GM12801 (cell line): ENCODE results near the gene PLSCR5.

Experiments
- CTCF ChIP-seq: IDR thresholded peaks from one replicate; pipeline ENCODE4 v1.5.1; 2011; ENCODE audit warnings: control low read depth; ENCODE audit not compliant: insufficient read length; ENCODE audit errors: extremely low read depth

Gene PLSCR5

GRCh38 chr3:146544002-146544928 is 60.9 kb downstream of the PLSCR5 start, which contains the start of gene PLSCR1:
Gene PLSCR1 (minus strand): TSS chr3:146544607. CDS start chr3:146536552, 8,055 bp downstream.
- TF ChIP-seq CTCF = no peak

GRCh38 chr3:146543461-146544001 is 61.6 kb downstream of the PLSCR5 start:
- TF ChIP-seq CTCF = no peak

- TF ChIP-seq CTCF = no peak
Measured at GRCh38 chr3:146542978-146543377, 62.2 kb downstream of the PLSCR5 start.

GRCh38 chr3:146542179-146542578 is 63.0 kb downstream of the PLSCR5 start:
- TF ChIP-seq CTCF = no peak

- TF ChIP-seq CTCF = no peak
Measured at GRCh38 chr3:146540978-146541377, 64.2 kb downstream of the PLSCR5 start.

GRCh38 chr3:146540236-146540635 is 64.9 kb downstream of the PLSCR5 start:
- TF ChIP-seq CTCF = no peak

GRCh38 chr3:146539315-146539714 is 65.8 kb downstream of the PLSCR5 start:
- no peak for TF ChIP-seq CTCF
